Measurements from ENCODE around the gene IRF2BPL.

Gene IRF2BPL

DNA sequence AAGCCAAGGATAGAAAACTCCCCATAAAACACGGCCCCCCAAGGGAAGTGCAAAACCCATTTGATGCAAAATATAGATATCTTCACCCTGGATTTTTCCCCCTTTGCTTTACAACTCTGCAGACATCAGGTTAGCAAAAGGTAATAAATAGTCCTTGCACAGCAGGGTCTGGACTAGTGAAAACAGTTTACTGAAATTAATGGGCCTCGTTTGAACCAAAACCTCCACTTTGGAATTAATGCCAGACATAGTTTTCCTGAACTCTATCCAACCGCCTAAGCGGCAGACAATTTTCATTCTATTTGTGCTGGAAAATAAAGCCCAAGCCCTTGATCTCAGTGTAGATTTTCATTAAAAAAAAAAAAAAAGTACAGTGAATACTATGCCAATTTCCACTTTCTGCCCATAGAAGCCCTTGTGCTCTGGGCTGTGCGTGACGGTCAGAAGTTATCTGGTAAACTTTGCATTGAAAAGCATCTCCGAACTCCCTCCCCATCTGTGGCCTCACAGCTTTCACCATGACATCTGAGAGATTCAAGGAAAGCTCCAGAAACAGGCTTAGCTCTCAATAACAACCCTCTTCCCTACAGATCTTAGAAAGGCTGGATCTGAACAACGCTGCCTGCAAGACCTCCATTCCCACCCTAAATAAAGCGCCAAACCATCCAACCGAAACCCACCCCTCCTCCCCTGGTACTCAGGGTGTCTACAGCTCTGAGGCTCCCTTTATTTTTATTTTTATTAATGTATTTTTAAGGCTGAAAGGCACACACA, 11.0 kb upstream of the IRF2BPL start:
- CTCF ChIA-PET = interaction anchor here (0.9 to 24.1 kb wide), 7 partner anchors 13 to 165 kb away, joined by 3 to 661 read pairs (median 5); no protein-coding TSS in a partner anchor
- peak overlapping the region; percentile 42 for H3K4me3 ChIP-seq (ENCODE audit: low read depth, low read length)
- TF ChIP-seq, protein P1, sequence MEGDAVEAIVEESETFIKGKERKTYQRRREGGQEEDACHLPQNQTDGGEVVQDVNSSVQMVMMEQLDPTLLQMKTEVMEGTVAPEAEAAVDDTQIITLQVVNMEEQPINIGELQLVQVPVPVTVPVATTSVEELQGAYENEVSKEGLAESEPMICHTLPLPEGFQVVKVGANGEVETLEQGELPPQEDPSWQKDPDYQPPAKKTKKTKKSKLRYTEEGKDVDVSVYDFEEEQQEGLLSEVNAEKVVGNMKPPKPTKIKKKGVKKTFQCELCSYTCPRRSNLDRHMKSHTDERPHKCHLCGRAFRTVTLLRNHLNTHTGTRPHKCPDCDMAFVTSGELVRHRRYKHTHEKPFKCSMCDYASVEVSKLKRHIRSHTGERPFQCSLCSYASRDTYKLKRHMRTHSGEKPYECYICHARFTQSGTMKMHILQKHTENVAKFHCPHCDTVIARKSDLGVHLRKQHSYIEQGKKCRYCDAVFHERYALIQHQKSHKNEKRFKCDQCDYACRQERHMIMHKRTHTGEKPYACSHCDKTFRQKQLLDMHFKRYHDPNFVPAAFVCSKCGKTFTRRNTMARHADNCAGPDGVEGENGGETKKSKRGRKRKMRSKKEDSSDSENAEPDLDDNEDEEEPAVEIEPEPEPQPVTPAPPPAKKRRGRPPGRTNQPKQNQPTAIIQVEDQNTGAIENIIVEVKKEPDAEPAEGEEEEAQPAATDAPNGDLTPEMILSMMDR (IDR thresholded peaks at IDR 0.05; ENCODE audit: insufficient read depth, low read length, missing control alignments) = no peak

GRCh38 chr14:77037938-77038568, 9.5 kb upstream of the IRF2BPL start:
- ChIA-PET CTCF (interaction anchor here (0.8 to 24.1 kb wide), 3 partner anchors 15 to 123 kb away, joined by 4 to 661 read pairs (median 4); no protein-coding TSS in a partner anchor), POLR2A (interaction anchor here (1.2 to 7.4 kb wide), 3 partner anchors 9 to 119 kb away, joined by 3 to 55 read pairs (median 4); partner anchors contain the start of gene IRF2BPL)
- H3K4me3 ChIP-seq (ENCODE audit: low read depth, low read length) = peak overlapping the region; percentile 21
- TF ChIP-seq, protein P1 (IDR thresholded peaks at IDR 0.05; ENCODE audit: insufficient read depth, low read length, missing control alignments) = no peak
- no peak for DNase-seq (ENCODE audit: low read depth, low spot score)

More for the DNA sequence above, 11.0 kb upstream of the IRF2BPL start:
- POLR2A ChIA-PET = interaction anchor here (0.7 to 7.4 kb wide), 7 partner anchors 10 to 121 kb away, joined by 3 to 55 read pairs (median 3); partner anchors contain the start of gene IRF2BPL
- DNase-seq (ENCODE audit: low read depth, low spot score) = no peak

- no peak for DNase-seq (ENCODE audit: low read depth, low spot score)
- ChIA-PET POLR2A (interaction anchor here (1.2 kb wide), 1 partner anchor 9 kb away, joined by 4 read pairs; the partner anchor contains the start of gene IRF2BPL), CTCF (interaction anchor here (0.7 to 24.1 kb wide), 9 partner anchors 16 to 167 kb away, joined by 3 to 661 read pairs (median 4); no protein-coding TSS in a partner anchor)
- H3K4me3 ChIP-seq (ENCODE audit: low read depth, low read length) = peak overlapping the region; percentile 21; the same call in 1 of the 2 replicates
- TF ChIP-seq, protein P1 (IDR thresholded peaks at IDR 0.05; ENCODE audit: insufficient read depth, low read length, missing control alignments) = no peak
Observed at GRCh38 chr14:77037215-77037937, 8.9 kb upstream of the IRF2BPL start.

GRCh38 chr14:77036484-77037214, 8.1 kb upstream of the IRF2BPL start:
- DNase-seq (ENCODE audit: low read depth, low spot score) = no peak
- ChIA-PET CTCF (interaction anchor here (0.6 to 24.1 kb wide), 8 partner anchors 16 to 166 kb away, joined by 3 to 661 read pairs (median 4); no protein-coding TSS in a partner anchor), POLR2A (interaction anchor here (1.2 kb wide), 1 partner anchor 8 kb away, joined by 4 read pairs; the partner anchor contains the start of gene IRF2BPL)
- TF ChIP-seq, protein P1 (IDR thresholded peaks at IDR 0.05; ENCODE audit: insufficient read depth, low read length, missing control alignments) = no peak
- no peak overlapping the region for H3K4me3 ChIP-seq (ENCODE audit: low read depth, low read length)

DNA sequence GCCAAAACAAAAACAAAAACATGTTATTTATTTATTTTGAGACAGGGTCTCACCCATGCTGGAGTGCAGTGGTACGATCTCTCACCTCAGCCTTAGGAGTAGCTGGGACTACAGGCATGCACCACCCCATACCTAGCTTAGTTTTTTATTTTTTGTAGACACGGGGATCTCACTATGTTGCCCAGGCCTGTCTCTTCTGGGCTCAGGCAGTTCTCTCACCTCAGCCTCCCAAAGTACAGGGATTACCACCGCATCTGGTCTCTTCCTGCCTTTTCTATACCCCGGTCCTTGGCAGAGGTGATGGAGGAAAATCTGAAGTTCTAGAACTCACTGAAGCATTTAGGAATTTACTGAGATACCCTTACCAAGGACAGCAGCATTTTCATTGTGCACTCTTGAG, 6.8 kb upstream of the IRF2BPL start:
- no peak overlapping the region for H3K4me3 ChIP-seq (ENCODE audit: low read depth, low read length)
- ChIA-PET CTCF (interaction anchor here (1.5 to 24.1 kb wide), 5 partner anchors 12 to 160 kb away, joined by 3 to 661 read pairs (median 5); no protein-coding TSS in a partner anchor), POLR2A (no interaction called here)
- TF ChIP-seq, protein P1 (IDR thresholded peaks at IDR 0.05; ENCODE audit: insufficient read depth, low read length, missing control alignments) = no peak
- DNase-seq (ENCODE audit: low read depth, low spot score) = no peak

Measured in AG04449 (cell line).